K562 (cell line): ENCODE results near the gene EHD2. TPM values are rescaled to one million over a fixed set of nuclear protein-coding genes. Genes with fewer than 3 reads are reported as not detected.

Experiments used
- ATAC-seq: fragments of 200-7000 bp; cut with Tn5 transposase; 3 replicates; pipeline ENCODE4 v1.9.1; 2020; ENCODE audit warnings: moderate library complexity
- BruUV-seq: library from RNA; stranded (reverse); fragments of 400-500 nt; replicated peaks from 2 replicates; lab custom pipeline; 2021; lab: Mats Ljungman, UMichigan
- CTCF ChIA-PET: fragments of 300-600 bp; formaldehyde crosslinking; extraction: SDS; loops from one replicate; lab custom pipeline; 2021; ENCODE audit warnings: low intra/inter-chr PET ratio; lab: Yijun Ruan, JAX
- POLR2A ChIA-PET: fragments of 300-600, 350-650 bp; sonication (Branson Sonifier 250); formaldehyde crosslinking; extraction: SDS; loops from one replicate; lab custom pipeline; 2021; ENCODE audit warnings: antibody characterized with exemption, inconsistent platforms; lab: Yijun Ruan, JAX
- DNase-seq, 4 experiments: peaks; one replicate each; pipeline versions ENCODE4 v3.0.0 to v3.0.0-alpha.2; 2011 to 2018; ENCODE audit warnings: low spot score in 3 of 4, mixed read lengths in 3 of 4; ENCODE audit errors: extremely low read depth in 1 of 4
- FAIRE-seq: peaks from 2 replicates; lab custom pipeline; 2011; peaks lifted over from hg19 to GRCh38; lab: Jason Lieb, UNC
- H2AFZ ChIP-seq: 2 replicates; pipeline ENCODE4 v1.6.0; 2011; ENCODE audit warnings: low read depth, low read length, control low read depth, inconsistent platforms
- H3K27ac ChIP-seq: fragments of 200-600 bp; 3 replicates; pipeline ENCODE4 v1.8.0; 2011; ENCODE audit warnings: low read depth, mild to moderate bottlenecking, control low read depth, inconsistent platforms, low read length, moderate library complexity, mixed read lengths; ENCODE audit errors: extremely low read depth
- H3K27me3 ChIP-seq, 2 experiments: fragments of 300-600 bp in 1 of 2; 2 replicates in 1 of 2; 3 replicates in 1 of 2; pipeline versions ENCODE4 v1.6.0 to v1.8.0; 2011; ENCODE audit warnings: inconsistent platforms in 2 of 2, low read length in 2 of 2, mild to moderate bottlenecking in 1 of 2, mixed read lengths in 1 of 2, moderate library complexity in 1 of 2; ENCODE audit not compliant: control insufficient read depth in 2 of 2, insufficient read depth in 2 of 2
- H3K36me3 ChIP-seq: fragments of 300-600 bp; 3 replicates; pipeline ENCODE4 v1.8.0; 2011; ENCODE audit warnings: mild to moderate bottlenecking, low read length, inconsistent platforms; ENCODE audit not compliant: control insufficient read depth, insufficient read depth
- H3K4me1 ChIP-seq, 2 experiments: fragments of 200-600 bp in 1 of 2; replicated peaks in 1 of 2; 2 replicates in 1 of 2; 3 replicates in 1 of 2; pipeline versions ENCODE4 v1.5.1 to v1.8.0; 2011; ENCODE audit warnings: inconsistent platforms in 2 of 2, low read length in 2 of 2, mild to moderate bottlenecking in 1 of 2, mixed read lengths in 1 of 2, moderate library complexity in 1 of 2; ENCODE audit not compliant: control insufficient read depth in 2 of 2, insufficient read depth in 2 of 2
- H3K4me2 ChIP-seq: 2 replicates; pipeline ENCODE4 v1.6.1; 2011; ENCODE audit warnings: low read length, control low read depth, inconsistent platforms, mixed read lengths; ENCODE audit not compliant: insufficient read depth
- H3K4me3 ChIP-seq: fragments of 200-600 bp; sonication (generic), shearing (Covaris generic); 2 replicates; pipeline ENCODE4 v1.5.1; 2016; ENCODE audit warnings: control low read depth, inconsistent platforms
- H3K79me2 ChIP-seq: fragments of 200-600 bp; 3 replicates; pipeline ENCODE4 v1.8.0; 2011; ENCODE audit warnings: low read length, inconsistent platforms; ENCODE audit not compliant: control insufficient read depth, insufficient read depth
- H3K9ac ChIP-seq, 2 experiments: 2 replicates each; pipeline versions ENCODE4 v1.6.0 to v1.6.1; 2011; ENCODE audit warnings: low read depth in 2 of 2, low read length in 2 of 2, control low read depth in 1 of 2, inconsistent platforms in 1 of 2, mild to moderate bottlenecking in 1 of 2, mixed read lengths in 1 of 2; ENCODE audit not compliant: insufficient read depth in 1 of 2
- H3K9me1 ChIP-seq: one replicate; pipeline ENCODE4 v1.6.0; 2011; ENCODE audit warnings: inconsistent platforms, mild to moderate bottlenecking, low read length, moderate library complexity; ENCODE audit not compliant: control insufficient read depth, insufficient read depth
- H3K9me3 ChIP-seq: replicated peaks from 2 replicates; pipeline ENCODE4 v1.5.1; 2011; ENCODE audit warnings: low read depth, low read length, inconsistent platforms; ENCODE audit not compliant: control insufficient read depth, insufficient read depth
- H4K20me1 ChIP-seq: replicated peaks from 2 replicates; pipeline ENCODE4 v1.6.1; 2011; ENCODE audit warnings: low read length, inconsistent platforms, mixed read lengths; ENCODE audit not compliant: control insufficient read depth, insufficient read depth
- POLR2G ChIP-seq: fragments of 200-400 bp; formaldehyde crosslinking; IDR thresholded peaks from 2 replicates; pipeline ENCODE4 v1.6.1; 2017; ENCODE audit warnings: low read depth, mild to moderate bottlenecking, antibody characterized with exemption, low read length, moderate library complexity
- POLR3A ChIP-seq: IDR thresholded peaks from 2 replicates; pipeline ENCODE4 v1.6.1; 2011; ENCODE audit warnings: borderline replicate concordance, mild to moderate bottlenecking, moderate library complexity; ENCODE audit not compliant: insufficient read length, insufficient read depth; ENCODE audit errors: extremely low read depth
- ZNF197 ChIP-seq: fragments of 200-800 bp; sonication (Bioruptor generic); IDR thresholded peaks from 2 replicates; pipeline ENCODE4 v1.6.1; 2016; ENCODE audit warnings: low read depth, missing genetic modification characterization, missing compliant biosample characterization
- ZNF586 ChIP-seq: fragments of 450-650 bp; formaldehyde crosslinking; conservative IDR thresholded peaks from 2 replicates; pipeline ENCODE4 v1.4.0; 2020; ENCODE audit warnings: mild to moderate bottlenecking, moderate library complexity
- WGBS: fragments of 100-300 bp; shearing (Covaris generic); methylation state at CpG from one replicate; pipeline ENCODE4 v1.1.6; 2016; ENCODE audit warnings: low coverage, mixed read lengths; ENCODE audit not compliant: insufficient coverage; ENCODE audit errors: missing lambda C conversion rate; 5-methylcytosine and 5-hydroxymethylcytosine counted together
- in situ Hi-C: fragments of 300-500 bp; cut with MboI; formaldehyde crosslinking; loops from 4 replicates; pipeline ENCODE4 v1.15.0; 2018; ENCODE audit warnings: inconsistent platforms, mixed read lengths
- intact Hi-C: fragments of 100-400 bp; cut with micrococcal nuclease; formaldehyde crosslinking; loops from 2 replicates; pipeline ENCODE4 v1.14.2; 2022
- polyA plus RNA-seq, 8 experiments: library from polyadenylated mRNA; depleted of rRNA in 4 of 8; stranded (reverse) in 5 of 8; unstranded in 3 of 8; fragments of >200 nt; fragmentation: Nextera tagmentation in 2 of 8; fragmentation: Illumina TruSeq in 1 of 8; extraction: Ambion mirVana in 2 of 8; extraction: Trizol in 1 of 8; gene quantifications; 2 replicates each; pipeline versions ENCODE4 v1.2.1 to v1.2.3, GENCODE V29; 2011 to 2014; ENCODE audit warnings: inconsistent platforms in 1 of 8, missing spikeins in 1 of 8
- total RNA-seq, 7 experiments: library from RNA; depleted of rRNA in 6 of 7; stranded (reverse); fragments of >200 nt in 6 of 7; fragmentation: Illumina TruSeq in 2 of 7; extraction: Trizol in 2 of 7; gene quantifications; 2 replicates each; pipeline versions ENCODE4 v1.2.1 to v1.2.3, GENCODE V29; 2011 to 2021; ENCODE audit warnings: low replicate concordance in 1 of 7

EHD2 gene
- total and polyA plus RNA-seq, 9 of the 15 experiments (the other 6 are each of a cell fraction or from before 2014, with no cell fraction given): 1.7 to 32.2 (median 3.0) TPM

GRCh38 chr19:47676811-47677210, 36.4 kb upstream of the EHD2 start (continued):
- TF ChIP-seq ZNF197 (CRISPR knock-in tag) (no peak), ZNF586 (CRISPR knock-in tag) (no peak)

- Histone ChIP-seq H3K9me1 (no peaks in the 10 kb centered on the region), H3K4me3 (no peak overlapping the region)
- no peak for FAIRE-seq
- TF ChIP-seq POLR3A (no peak), POLR2G (0 out of 2 replicates have a peak, but pooled peaks have one; percentile 13)
- TF ChIP-seq, all 486 proteins: peak for 1
- ChIA-PET POLR2A (interaction anchor here (1.5 kb wide), 1 partner anchor 17 kb away, joined by 4 read pairs; no protein-coding TSS in a partner anchor), CTCF (no interaction called here)
- no peak for ATAC-seq
- Histone ChIP-seq H3K27me3 (no peaks in the 10 kb centered on the region), H4K20me1 (0 out of 2 replicates have a peak, but pooled peaks cover 9% of the 10 kb centered on the region), H3K79me2 (no peaks in the 10 kb centered on the region), H3K9ac (no peak overlapping the region), H3K4me2 (no peak overlapping the region), H3K36me3 (peaks cover 24% of the 10 kb centered on the region; the same call in 1 of the 3 replicates), H3K4me1 (peaks cover 4 to 13% of the 10 kb centered on the region in 2 experiments; a peak in 4 of 5 replicates), H3K27ac (no peak overlapping the region), H3K9me3 (no peaks in the 10 kb centered on the region), H2AFZ (no peak overlapping the region)
- in situ Hi-C loops: no loop called here
- 92% methylated on average over 20 of the region's 30 CpGs for WGBS
- intact Hi-C loops: no loop called here
- no peak for DNase-seq
- BruUV-seq: no TSS peak
Observed at GRCh38 chr19:47679251-47679900, 33.8 kb upstream of the EHD2 start.
